Natural killer cell (primary cell): Measurements from ENCODE around the gene KPNB1. TPM values are rescaled to one million over a fixed set of nuclear protein-coding genes. Genes with fewer than 3 reads are reported as not detected.

Experiments used
- ATAC-seq, 3 donors: fragments of 150-1000 bp in 2 of 3; fragments of 200-7000 bp in 1 of 3; cut with Tn5 transposase; 1 replicate in 1 of 3; 2 replicates in 2 of 3; pipeline ENCODE4 v1.10.0; 2021; ENCODE audit warnings: mild to moderate bottlenecking in 2 of 3, moderate library complexity in 2 of 3
- DNase-seq, 2 donors: peaks; one replicate each; pipeline versions ENCODE4 v3.0.0 to v3.0.0-alpha.2; 2013 to 2021; ENCODE audit warnings: mixed read lengths in 1 of 2
- H3K27ac ChIP-seq: one replicate; pipeline ENCODE4 v1.5.1; 2013; ENCODE audit warnings: mild to moderate bottlenecking, low read length
- H3K27me3 ChIP-seq: one replicate; pipeline ENCODE4 v1.6.1; 2013; ENCODE audit warnings: low read length; ENCODE audit not compliant: control insufficient read depth, insufficient read depth
- H3K36me3 ChIP-seq: one replicate; pipeline ENCODE4 v1.6.1; 2013; ENCODE audit warnings: low read length; ENCODE audit not compliant: control insufficient read depth, insufficient read depth
- H3K4me1 ChIP-seq: one replicate; pipeline ENCODE4 v1.6.1; 2013; ENCODE audit warnings: low read length; ENCODE audit not compliant: control insufficient read depth, insufficient read depth
- H3K4me3 ChIP-seq: one replicate; pipeline ENCODE4 v1.5.1; 2013; ENCODE audit warnings: low read length
- H3K9me3 ChIP-seq: one replicate; pipeline ENCODE4 v1.6.1; 2013; ENCODE audit warnings: low read length; ENCODE audit not compliant: control insufficient read depth, insufficient read depth
- H3K27ac Mint-ChIP-seq, 2 donors: one replicate each; pipeline ENCODE4 v1.8.0; 2022; ENCODE audit warnings: mild to moderate bottlenecking in 2 of 2, mixed read lengths in 2 of 2, moderate library complexity in 1 of 2
- H3K27me3 Mint-ChIP-seq, 2 donors: one replicate each; pipeline ENCODE4 v1.8.0; 2022; ENCODE audit warnings: low read depth in 2 of 2, mixed read lengths in 2 of 2
- H3K36me3 Mint-ChIP-seq: one replicate; pipeline ENCODE4 v1.8.0; 2022; ENCODE audit warnings: mixed read lengths
- H3K4me1 Mint-ChIP-seq, 2 donors: one replicate each; pipeline ENCODE4 v1.8.0; 2022; ENCODE audit warnings: mixed read lengths in 2 of 2
- H3K4me3 Mint-ChIP-seq: one replicate; pipeline ENCODE4 v1.8.0; 2022; ENCODE audit warnings: mild to moderate bottlenecking, moderate library complexity, mixed read lengths
- H3K9me3 Mint-ChIP-seq, 2 donors: one replicate each; pipeline ENCODE4 v1.8.0; 2022; ENCODE audit warnings: mixed read lengths in 2 of 2
- WGBS: methylation state at CpG from one replicate; pipeline ENCODE4 v1.1.7; 2013; ENCODE audit warnings: missing lambda C conversion rate; ENCODE audit not compliant: insufficient coverage; 5-methylcytosine and 5-hydroxymethylcytosine counted together
- intact Hi-C: fragments of 100-400 bp; cut with micrococcal nuclease; formaldehyde crosslinking; loops from one replicate; pipeline ENCODE4 v1.14.2; 2022
- total RNA-seq, 4 donors: library from RNA; stranded (reverse); fragments of 120-200 nt in 1 of 4; gene quantifications; one replicate each; pipeline versions ENCODE4 v1.2.3 to v1.2.4, GENCODE V29; 2013 to 2022
- TF ChIP-seq, protein P1 (sequence below): fragments of 200-600 bp; IDR thresholded peaks from one replicate; pipeline ENCODE4 v1.8.0; 2022; ENCODE audit warnings: antibody characterized with exemption

Gene KPNB1
- total RNA-seq, 3 donors from 2014 or later (not counting 1 experiment from before 2014, with no cell fraction given), result 236 to 273 (median 259) TPM

DNA sequence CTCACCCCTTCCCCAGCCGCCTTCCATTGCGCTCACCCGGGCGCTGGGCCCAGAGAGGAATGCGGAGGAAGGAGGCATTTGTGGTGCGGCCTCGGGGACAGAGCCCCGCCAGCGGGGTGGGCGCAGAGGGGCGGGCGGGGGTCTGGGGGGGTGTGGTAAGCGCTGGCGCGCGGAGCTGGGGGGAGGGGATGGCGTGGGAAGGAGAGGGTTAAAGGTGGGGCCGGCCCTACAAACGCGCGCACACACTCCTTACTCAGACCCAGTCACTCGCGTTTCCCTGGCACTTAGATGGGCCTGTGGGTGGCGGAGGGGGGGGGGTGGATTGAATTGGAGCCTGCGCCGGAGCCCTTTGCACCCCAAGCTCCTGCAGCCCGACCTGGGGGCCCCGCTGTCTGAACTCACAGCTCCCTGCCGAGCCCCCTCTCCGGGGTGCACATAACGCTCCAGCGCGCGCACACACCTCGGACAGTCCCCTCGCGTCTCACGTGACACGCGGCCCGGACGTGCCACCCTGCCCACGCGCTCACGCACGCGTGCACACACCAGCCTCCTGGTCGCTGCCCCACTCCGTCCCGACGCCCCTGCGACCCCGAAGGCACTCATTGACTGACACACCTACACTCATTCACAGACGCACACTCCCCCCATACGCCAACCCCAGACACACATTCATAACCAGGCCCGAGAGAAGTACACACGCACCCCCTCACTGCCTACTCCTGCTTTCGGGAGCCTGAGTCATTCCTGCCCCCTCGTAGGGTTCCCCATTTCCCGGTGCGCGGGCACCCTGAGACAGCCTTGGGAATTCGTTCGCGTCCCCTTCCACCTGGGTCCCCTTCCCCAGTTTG lies 45.1 kb downstream of the KPNB1 start:
- H3K9me3 Mint-ChIP-seq, result no peaks in the 10 kb centered on the region
- H3K27me3 Mint-ChIP-seq, result no peaks in the 10 kb centered on the region
- Histone ChIP-seq H3K27me3 (no peaks in the 10 kb centered on the region), H3K9me3 (no peaks in the 10 kb centered on the region), H3K27ac (peak overlapping the region; percentile 72), H3K4me3 (peak overlapping the region; percentile 65), H3K4me1 (peaks cover 67% of the 10 kb centered on the region), H3K36me3 (peaks cover 8% of the 10 kb centered on the region)
- peak overlapping the region; percentile 71 to 98 for H3K27ac Mint-ChIP-seq
- DNase-seq, result peak in 1 of 2 donors; percentile 65
- peaks cover 54 to 69% of the 10 kb centered on the region in 2 donors for H3K4me1 Mint-ChIP-seq
- ATAC-seq, result peak; percentile 36 to 60 (median 52)
- H3K4me3 Mint-ChIP-seq, result peak overlapping the region; percentile 80
- intact Hi-C loops, result no loop called here
- no peaks in the 10 kb centered on the region for H3K36me3 Mint-ChIP-seq
- WGBS, result under 1% methylated on average over 47 of the region's 65 CpGs
- TF ChIP-seq, protein P1, sequence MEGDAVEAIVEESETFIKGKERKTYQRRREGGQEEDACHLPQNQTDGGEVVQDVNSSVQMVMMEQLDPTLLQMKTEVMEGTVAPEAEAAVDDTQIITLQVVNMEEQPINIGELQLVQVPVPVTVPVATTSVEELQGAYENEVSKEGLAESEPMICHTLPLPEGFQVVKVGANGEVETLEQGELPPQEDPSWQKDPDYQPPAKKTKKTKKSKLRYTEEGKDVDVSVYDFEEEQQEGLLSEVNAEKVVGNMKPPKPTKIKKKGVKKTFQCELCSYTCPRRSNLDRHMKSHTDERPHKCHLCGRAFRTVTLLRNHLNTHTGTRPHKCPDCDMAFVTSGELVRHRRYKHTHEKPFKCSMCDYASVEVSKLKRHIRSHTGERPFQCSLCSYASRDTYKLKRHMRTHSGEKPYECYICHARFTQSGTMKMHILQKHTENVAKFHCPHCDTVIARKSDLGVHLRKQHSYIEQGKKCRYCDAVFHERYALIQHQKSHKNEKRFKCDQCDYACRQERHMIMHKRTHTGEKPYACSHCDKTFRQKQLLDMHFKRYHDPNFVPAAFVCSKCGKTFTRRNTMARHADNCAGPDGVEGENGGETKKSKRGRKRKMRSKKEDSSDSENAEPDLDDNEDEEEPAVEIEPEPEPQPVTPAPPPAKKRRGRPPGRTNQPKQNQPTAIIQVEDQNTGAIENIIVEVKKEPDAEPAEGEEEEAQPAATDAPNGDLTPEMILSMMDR, result no peak

DNA sequence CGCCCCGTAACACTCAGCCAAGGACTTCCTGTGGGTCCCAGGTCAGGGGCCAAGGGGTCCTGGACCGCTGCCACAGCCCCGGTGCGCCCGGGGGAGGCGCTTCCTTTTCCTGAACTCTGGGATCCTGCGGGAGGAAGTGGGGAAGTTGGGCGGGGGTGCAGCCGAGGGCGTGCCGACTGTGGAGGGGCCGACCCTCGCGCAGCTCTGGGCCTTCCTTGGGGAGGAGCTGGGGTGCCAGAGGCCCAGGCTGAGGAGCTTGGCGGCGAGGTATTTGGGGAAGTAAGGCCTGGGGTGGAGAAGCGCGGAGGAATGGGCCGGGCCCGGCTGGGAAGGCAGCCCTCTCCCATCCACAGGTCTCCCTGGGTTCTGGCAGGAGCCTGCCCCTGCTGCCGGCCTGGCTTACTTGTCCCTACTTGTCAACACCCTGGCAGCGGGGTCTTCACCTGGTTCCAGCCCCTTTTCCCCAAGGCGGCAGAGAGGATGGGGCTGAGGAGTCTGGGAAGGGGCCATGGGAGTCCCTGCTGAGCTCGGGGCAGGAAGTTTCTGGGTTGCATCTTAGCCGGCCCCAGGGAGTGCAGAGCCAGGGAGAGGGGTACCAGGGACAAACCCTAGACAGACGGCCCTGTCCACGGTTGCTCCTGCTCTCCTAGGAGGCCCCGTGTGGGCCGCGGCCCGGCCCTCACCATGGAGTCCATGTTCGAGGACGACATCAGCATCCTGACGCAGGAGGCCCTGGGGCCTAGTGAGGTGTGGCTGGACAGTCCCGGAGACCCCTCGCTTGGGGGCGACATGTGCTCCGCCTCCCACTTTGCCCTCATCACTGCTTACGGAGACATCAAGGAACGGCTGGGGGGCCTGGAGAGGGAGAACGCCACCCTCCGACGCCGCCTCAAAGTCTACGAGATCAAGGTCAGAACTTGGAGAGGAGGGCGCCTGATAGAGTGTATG lies 46.0 kb downstream of the KPNB1 start:
- peak overlapping the region; percentile 80 for H3K4me3 Mint-ChIP-seq
- TF ChIP-seq, protein P1, result no peak
- no peaks in the 10 kb centered on the region for H3K9me3 Mint-ChIP-seq
- Histone ChIP-seq H3K27me3 (no peaks in the 10 kb centered on the region), H3K4me3 (peak overlapping the region; percentile 65), H3K27ac (peak overlapping the region; percentile 53), H3K4me1 (peaks cover 72% of the 10 kb centered on the region), H3K9me3 (no peaks in the 10 kb centered on the region), H3K36me3 (peaks cover 8% of the 10 kb centered on the region)
- WGBS, result 44% methylated on average over 47 of the region's 47 CpGs
- H3K4me1 Mint-ChIP-seq, result peaks cover 55 to 74% of the 10 kb centered on the region in 2 donors
- H3K27ac Mint-ChIP-seq, result peak overlapping the region; percentile 71 to 98
- no peaks in the 10 kb centered on the region for H3K36me3 Mint-ChIP-seq
- ATAC-seq, result no peak
- no peak for DNase-seq
- intact Hi-C loops, result no loop called here
- no peaks in the 10 kb centered on the region for H3K27me3 Mint-ChIP-seq

DNA sequence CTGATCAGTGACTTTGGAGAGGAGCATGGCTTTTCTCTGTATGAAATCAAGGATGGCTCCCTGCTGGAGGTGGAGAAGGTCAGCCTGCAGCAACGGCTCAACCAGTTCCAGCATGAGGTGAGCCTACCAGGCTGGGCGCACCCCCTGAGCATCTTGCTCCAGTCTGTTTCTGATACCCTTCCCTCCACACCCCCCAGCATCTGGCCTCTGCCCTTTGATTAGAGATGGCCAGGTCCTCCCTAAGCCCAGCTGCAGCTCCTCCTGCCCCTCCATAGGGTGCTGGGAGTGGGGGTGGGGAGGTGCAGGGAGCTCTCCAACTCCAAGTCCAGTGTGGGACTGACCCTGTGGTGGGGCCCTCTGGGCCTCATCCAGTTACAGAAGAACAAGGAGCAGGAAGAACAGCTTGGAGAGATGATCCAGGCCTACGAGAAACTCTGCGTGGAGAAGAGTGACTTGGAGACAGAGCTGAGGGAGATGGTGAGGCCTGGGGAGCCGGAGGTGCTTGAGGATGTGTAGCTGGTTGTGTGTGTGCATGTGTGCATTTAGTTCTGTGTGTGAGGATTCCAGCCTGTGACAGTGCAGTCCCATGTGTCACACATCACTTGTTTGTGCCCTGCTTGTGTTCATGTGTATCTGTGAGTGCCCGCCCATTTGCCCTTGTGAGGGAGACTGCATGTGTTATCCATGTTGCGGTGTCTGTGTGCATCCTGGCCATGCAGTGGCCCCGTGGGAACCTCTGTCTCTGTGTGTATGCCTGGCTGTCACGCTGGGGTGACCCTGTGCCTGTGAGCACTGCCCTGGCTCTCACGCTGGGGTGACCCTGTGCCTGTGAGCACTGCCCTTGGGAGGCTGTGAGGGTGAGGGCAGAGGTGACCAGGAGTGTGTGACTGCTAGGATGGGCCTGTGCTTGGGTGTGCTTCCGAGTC lies 47.3 kb downstream of the KPNB1 start:
- intact Hi-C loops, result no loop called here
- H3K4me1 Mint-ChIP-seq, result peaks cover 66 to 83% of the 10 kb centered on the region in 2 donors
- no peaks in the 10 kb centered on the region for H3K27me3 Mint-ChIP-seq
- H3K4me3 ChIP-seq, result no peak overlapping the region
- H3K27ac ChIP-seq, result peak overlapping the region; percentile 11
- WGBS, result 78% methylated on average over 11 of the region's 11 CpGs
- peaks cover 8% of the 10 kb centered on the region for H3K36me3 ChIP-seq
- ATAC-seq (no peak), DNase-seq (peak in 1 of 2 donors; percentile 37)
- no peaks in the 10 kb centered on the region for H3K9me3 Mint-ChIP-seq
- H3K9me3 ChIP-seq, result no peaks in the 10 kb centered on the region
- H3K4me1 ChIP-seq, result peaks cover 84% of the 10 kb centered on the region
- H3K27me3 ChIP-seq, result no peaks in the 10 kb centered on the region
- H3K36me3 Mint-ChIP-seq, result no peaks in the 10 kb centered on the region
- H3K27ac Mint-ChIP-seq, result peak overlapping the region; percentile 98
- TF ChIP-seq, protein P1, result no peak
- peak overlapping the region; percentile 56 for H3K4me3 Mint-ChIP-seq
